Right hindlimb (tissue), 1 donor: ENCODE measurements around the gene LGR4.
"Not testable (repeated sequence)": the region's sequence is repeated elsewhere in the genome, so short reads cannot be mapped to it uniquely, and the experiment has no call there.

ENCODE experiments used
- DNase-seq: peaks from one replicate; pipeline ENCODE4 v3.0.0-alpha.2; 2018

Gene LGR4

DNA sequence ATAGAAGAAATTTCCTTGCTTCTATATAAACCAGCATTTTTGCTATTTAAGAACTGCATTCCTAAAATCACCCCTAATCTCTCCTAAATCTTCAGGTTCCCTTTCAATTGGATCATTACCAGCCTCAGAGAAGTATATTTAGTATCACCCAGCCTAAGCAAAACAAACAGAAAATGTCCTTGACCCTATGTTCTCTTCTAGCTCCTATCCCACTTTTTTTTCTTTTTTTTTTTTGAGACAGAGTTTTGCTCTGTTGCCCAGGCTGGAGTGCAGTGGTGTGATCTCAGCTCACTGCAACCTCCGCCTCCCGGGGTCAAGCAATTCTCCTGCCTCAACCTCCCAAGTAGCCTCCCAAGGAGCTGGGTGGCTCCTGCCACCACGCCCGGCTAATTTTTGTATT is 137.8 kb downstream of the LGR4 start:
- DNase-seq = not testable (repeated sequence)

DNA sequence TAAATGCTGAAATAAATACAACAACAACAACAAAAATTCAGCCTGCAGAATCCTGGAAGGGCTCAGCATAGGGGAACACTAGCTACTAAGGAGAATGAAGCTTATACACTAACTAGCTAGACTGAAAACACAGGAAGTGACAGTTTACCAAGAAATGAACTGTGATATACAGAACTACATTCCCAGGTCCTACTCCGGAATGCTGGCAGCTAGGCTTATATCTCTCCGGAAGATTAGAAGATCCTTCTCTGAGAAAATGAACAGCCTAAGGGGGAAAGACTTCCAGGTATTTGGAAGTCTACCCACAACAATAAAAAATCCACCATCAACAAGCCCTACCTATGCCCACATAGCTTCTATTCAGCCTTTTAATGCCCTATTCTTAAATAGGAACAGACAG is 140.6 kb downstream of the LGR4 start:
- DNase-seq = no peak

DNA sequence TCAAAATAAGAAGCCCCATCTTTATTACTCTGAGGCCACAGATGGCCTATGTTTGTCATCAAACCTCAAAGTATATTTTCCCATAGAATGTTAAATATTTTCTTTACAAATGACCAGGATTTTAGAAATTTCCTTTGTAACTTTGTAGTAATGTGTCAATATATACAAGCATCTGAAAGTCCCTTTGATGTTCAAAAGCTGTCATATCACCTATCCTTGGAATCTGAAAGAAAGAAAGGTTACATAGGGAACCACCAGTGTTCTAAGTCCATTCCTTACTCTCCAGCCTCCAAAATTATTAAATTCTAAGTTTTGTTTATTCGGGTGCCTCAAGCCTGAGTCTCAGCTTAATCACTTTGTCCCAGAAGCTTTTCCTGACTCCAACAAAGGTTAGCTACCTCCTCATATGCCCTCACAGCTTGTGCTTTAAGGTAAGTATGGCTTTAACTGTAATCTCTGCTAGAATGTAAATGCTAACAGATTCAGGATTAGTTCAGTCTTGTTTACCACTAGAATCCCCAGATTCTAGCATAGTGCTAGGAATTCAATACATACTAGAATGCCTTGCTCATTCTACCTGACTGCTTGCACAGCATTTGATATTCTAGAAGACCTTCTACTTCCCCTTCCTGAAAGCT is 141.8 kb downstream of the LGR4 start:
- DNase-seq = no peak

DNA sequence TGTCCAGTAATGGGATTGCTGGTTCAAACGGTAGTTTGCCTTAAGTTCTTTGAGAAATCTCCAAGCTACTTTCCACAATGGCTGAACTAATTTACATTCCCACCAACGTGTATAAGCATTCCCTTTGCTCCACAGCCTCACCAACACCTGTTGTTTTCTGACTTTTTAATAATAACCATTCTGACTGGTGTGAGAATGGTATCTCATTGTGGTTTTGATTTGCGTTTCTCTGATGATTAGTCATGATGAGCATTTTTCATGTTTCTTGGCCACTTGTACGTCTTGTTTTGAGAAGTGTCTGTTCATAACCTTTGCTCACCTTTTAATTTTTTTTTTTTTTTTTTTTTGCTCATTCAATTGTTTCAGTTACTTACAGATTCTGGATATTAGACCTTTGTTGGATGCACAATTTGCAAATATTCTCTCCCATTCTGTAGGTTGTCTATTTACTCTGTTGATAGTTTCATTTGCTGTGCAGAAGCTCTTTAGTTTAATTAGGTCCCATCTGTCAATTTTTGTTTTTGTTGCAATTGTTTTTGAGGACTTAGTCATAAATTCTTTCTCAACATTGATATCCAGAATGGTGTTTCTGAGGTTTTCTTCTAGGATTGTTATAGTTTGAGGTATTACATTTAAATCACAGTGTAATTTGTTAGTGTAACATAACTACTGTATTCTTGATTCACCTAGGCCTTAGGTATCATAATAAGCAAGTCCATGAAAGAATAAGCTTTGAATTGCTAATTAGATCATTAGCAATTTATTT is 142.5 kb downstream of the LGR4 start:
- DNase-seq = no peak

DNA sequence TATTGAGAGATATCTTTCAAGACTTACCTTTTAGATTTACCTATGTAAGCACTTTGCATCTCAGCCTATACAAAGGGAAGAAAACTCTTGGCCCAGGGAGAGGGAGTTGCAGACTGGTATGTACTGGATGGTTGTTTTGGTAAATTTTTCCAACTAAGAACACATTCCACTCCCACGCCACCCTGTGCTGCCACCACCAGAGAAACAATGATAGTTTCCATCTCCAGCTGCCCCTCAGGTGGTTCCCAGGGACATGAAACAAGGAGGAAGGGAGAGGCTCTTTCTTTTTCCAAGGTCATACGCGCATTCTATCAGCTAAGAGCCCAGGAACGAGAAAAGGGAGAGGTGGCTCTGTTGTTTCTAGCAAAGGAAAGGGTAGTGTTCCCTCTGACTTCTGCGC is 144.0 kb downstream of the LGR4 start:
- no peak for DNase-seq

DNA sequence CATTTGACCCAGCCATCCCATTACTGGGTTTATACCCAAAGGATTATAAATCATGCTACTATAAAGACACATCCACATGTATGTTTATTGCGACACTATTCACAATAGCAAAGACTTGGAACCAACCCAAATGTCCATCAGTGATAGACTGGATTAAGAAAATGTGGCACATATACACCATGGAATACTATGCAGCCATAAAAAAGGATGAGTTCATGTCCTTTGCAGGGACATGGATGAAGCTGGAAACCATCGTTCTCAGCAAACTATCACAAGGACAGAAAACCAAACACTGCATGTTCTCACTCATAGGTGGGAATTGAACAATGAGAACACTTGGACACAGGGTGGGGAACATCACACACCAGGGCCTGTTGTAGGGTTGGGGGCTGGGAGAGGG is 145.5 kb downstream of the LGR4 start:
- DNase-seq = not testable (repeated sequence)

DNA sequence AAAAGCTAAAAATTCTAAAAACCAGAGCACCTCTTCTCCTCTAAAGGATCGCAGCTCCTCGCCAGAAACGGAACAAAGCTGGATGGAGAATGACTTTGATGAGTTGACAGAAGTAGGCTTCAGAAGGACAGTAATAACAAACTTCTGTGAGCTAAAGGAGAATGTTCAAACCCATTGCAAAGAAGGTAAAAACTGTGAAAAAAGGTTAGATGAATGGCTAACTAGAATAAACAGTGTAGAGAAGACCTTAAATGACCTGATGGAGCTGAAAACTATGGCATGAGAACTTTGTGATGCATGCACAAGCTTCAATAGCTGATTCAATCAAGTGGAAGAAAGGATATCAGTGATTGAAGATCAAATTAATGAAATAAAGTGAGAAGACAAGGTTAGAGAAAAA is 150.4 kb downstream of the LGR4 start:
- DNase-seq = not testable (repeated sequence)

DNA sequence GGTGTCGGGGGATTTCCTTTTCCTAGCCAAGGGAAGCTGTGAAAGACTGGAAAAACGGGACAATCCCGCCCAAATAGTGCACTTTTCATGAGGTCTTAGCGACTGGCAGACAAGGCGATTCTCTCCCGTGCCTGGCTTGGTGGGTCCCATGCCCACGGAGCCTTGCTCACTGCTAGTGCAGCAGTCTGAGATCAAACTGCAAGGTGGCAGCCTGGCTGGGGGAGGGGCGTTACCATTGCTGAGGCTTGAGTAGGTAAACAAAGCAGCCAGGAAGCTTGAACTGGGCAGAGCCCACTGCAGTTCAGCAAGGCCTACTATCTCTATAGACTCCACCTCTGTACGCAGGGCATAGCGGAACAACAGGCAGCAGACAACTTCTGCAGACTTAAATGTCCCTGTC is 151.2 kb downstream of the LGR4 start:
- not testable (repeated sequence) for DNase-seq

DNA sequence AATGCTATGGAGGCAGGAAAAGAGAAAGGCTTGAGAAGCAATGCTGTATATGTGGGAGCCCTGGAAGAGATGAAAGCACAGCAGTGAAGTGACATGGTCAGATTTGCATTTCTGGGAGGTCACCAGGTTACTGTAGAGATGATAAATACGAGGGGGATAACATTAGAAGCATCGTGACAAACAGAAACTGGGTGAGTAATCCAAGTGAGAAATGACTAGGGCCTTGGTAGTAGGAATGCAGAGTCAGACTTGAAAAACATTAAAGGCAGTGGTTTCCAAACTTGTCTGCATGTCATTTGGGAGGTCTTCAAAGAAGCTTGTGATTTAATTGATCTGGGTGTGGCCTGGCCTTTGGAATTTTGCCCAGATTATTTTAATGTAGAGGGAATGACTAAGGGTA is 153.5 kb downstream of the LGR4 start:
- no peak for DNase-seq

DNA sequence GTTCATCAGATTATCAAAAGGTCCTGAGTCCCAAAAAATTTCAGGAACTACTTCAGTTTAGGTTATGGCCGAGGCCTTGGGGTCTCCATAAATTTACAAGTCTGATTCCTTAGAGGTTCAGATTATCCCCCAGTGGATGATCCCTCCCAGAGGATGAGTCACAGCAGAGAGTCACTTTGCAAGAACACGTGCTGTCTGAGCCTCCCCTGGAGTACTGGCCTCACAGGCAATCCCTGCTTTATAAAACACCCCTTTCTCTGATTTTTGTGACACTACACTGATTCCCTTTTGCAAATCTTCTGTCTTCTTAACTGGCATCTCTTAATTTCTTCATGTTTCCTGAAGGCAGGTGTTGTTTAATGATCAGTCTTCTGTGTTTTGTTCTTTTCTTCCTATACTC is 154.8 kb downstream of the LGR4 start:
- no peak for DNase-seq
